ENCODE results near the gene HIRA.
A peak's percentile ranks its signal among the peaks of the same experiment; 100 is the strongest.

GRCh38 chr22:19479355-19480172 lies 48.0 kb upstream of the HIRA start, which contains the start of gene CDC45:
- TF ChIP-seq CTCF (IDR thresholded peaks at IDR 0.05) (no peak), REST (IDR thresholded peaks at IDR 0.05; ENCODE audit: insufficient read depth in 1 of 2, low read depth in 2 of 2, low read length in 1 of 2) (no peak), POLR2AphosphoS5 (IDR thresholded peaks at IDR 0.05; ENCODE audit: low read depth, low read length) (0 out of 2 replicates have a peak, but pooled peaks have one; percentile 33), TCF7L2 (IDR thresholded peaks at IDR 0.05; ENCODE audit: low read depth, low read length) (no peak), SIN3A (IDR thresholded peaks at IDR 0.05; ENCODE audit: borderline replicate concordance, insufficient read depth, low read depth, low read length) (peak; percentile 98)
